Esophagus (tissue), 2 donors: ENCODE measurements around the gene SLC34A1. TPM values are rescaled to one million over a fixed set of nuclear protein-coding genes. Genes with fewer than 3 reads are reported as not detected.

Source experiments
- H3K27ac ChIP-seq, 2 donors: one replicate each; pipeline ENCODE4 v1.5.1; 2013; ENCODE audit warnings: low read depth in 2 of 2, mild to moderate bottlenecking in 2 of 2, inconsistent platforms in 1 of 2, low read length in 1 of 2, moderate library complexity in 1 of 2
- H3K27me3 ChIP-seq, 2 donors: one replicate each; pipeline ENCODE4 v1.6.1; 2013; ENCODE audit warnings: low read length in 2 of 2, control low read depth in 1 of 2, mild to moderate bottlenecking in 1 of 2; ENCODE audit not compliant: insufficient read depth in 2 of 2, control insufficient read depth in 1 of 2
- H3K36me3 ChIP-seq, 2 donors: one replicate each; pipeline ENCODE4 v1.6.1; 2013; ENCODE audit warnings: low read length in 1 of 2; ENCODE audit not compliant: control insufficient read depth in 2 of 2, insufficient read depth in 2 of 2
- H3K4me1 ChIP-seq, 2 donors: one replicate each; pipeline ENCODE4 v1.6.1; 2013; ENCODE audit warnings: low read length in 1 of 2; ENCODE audit not compliant: control insufficient read depth in 2 of 2, insufficient read depth in 2 of 2
- H3K4me3 ChIP-seq, 2 donors: one replicate each; pipeline ENCODE4 v1.5.1; 2013; ENCODE audit warnings: low read length in 2 of 2, mild to moderate bottlenecking in 2 of 2, low read depth in 1 of 2, moderate library complexity in 1 of 2
- H3K9me3 ChIP-seq, 2 donors: one replicate each; pipeline ENCODE4 v1.6.1; 2013; ENCODE audit warnings: mild to moderate bottlenecking in 2 of 2, low read depth in 1 of 2, low read length in 1 of 2, moderate library complexity in 1 of 2; ENCODE audit not compliant: control insufficient read depth in 2 of 2, insufficient read depth in 1 of 2
- WGBS, 2 donors: extraction: QIAGEN DNeasy Blood & Tissue Kit; methylation state at CpG; one replicate each; pipeline ENCODE4 v1.1.7; 2013; 5-methylcytosine and 5-hydroxymethylcytosine counted together
- polyA plus RNA-seq, 2 donors: library from polyadenylated mRNA; stranded (reverse); fragments of 200-250 nt; gene quantifications; one replicate each; pipeline ENCODE4 v1.2.3, GENCODE V29; 2013
- donor health status: healthy with polysubstance abuse.
- donor health status: Bipolar disorder and iron deficiency.

SLC34A1 gene
- polyA plus RNA-seq, 2 donors: 0.13 to 0.49 TPM

DNA sequence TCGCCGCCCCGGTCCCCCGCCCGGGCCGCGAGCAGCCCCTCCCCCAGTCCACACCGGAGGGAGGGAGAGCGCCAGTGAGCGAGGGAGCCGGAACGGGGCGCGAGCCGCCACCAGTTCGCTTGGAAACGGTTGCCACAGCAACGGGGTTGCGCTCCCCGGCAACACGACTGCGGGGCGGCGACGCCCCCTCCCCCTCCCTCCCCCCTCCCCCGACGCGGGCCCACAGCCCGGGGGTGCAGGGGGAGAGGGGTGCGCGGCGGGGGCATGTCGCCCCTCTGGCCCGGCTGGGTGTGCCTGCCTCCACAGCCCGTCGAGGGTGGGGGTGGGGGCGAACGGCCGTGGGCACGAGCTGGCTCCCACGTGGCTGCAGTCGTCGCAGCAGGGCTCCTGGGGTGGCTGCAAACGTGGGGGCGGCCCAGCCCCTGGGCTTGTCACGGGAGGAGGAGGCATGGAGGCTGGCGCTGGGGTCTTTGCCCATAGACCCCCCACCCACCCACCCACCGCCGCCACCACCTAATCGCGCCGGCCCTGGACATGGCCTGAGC lies 62.9 kb downstream of the SLC34A1 start:
- WGBS, 2 donors: 1% methylated on average over 18 to 50 of the region's 52 CpGs
- peaks cover 0 to under 1% of the 10 kb centered on the region in 2 donors for H3K36me3 ChIP-seq
- no peaks in the 10 kb centered on the region for H3K27me3 ChIP-seq
- no peak overlapping the region for H3K27ac ChIP-seq
- peaks cover 6 to 30% of the 10 kb centered on the region in 2 donors for H3K4me1 ChIP-seq
- peak overlapping the region; percentile 56 to 67 for H3K4me3 ChIP-seq
- no peaks in the 10 kb centered on the region for H3K9me3 ChIP-seq

DNA sequence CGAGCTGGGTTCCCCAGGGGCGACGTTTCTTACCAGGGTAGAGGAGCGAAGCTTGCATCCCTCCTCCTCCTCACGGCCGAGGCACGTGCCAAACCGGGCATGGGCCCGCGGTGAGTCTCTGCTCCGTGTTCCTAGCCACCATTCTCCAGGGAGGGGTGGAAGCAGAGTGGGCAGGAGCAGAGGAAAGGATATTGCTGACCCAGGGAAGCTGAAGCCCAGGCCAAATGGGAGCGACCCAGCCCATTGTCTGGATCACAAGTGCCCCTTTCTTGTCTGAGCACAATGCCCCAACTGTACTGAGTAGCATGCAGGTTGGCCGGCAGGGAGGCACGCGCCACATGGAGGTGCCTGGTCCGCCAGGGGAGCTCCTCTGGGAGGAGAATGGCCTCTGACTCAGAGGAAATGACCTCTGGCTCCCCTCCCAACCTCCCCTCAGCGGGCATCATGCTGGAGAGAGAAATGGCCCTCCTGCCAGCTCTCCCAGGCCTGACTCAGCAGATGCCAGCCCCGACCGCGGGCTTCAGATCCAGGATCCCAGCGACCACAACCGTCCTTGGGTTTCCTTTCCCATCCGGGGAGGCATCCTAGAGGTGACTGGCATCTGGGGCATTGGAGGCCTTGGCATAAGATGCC lies 63.5 kb downstream of the SLC34A1 start:
- Histone ChIP-seq H3K27ac (no peak overlapping the region), H3K4me3 (peak overlapping the region in 1 of 2 donors; percentile 67), H3K9me3 (no peaks in the 10 kb centered on the region), H3K27me3 (no peaks in the 10 kb centered on the region), H3K36me3 (no peaks in the 10 kb centered on the region), H3K4me1 (peaks cover 6 to 32% of the 10 kb centered on the region in 2 donors)
- 6 to 9% methylated on average over 20 to 23 of the region's 23 CpGs for WGBS, 2 donors

Other genes starting within 250 kb of the SLC34A1 start
- 10 to 100 TPM; 60.0 to 80.2 TPM for gene RAB24, start 80.7 kb upstream of the SLC34A1 start, polyA plus RNA-seq
- gene PRELID1, start 80.6 kb upstream of the SLC34A1 start, polyA plus RNA-seq: 100 to 1,000 TPM; 120 to 135 TPM
- 10 to 100 TPM; 14.4 to 32.3 TPM for gene MXD3, start 72.5 kb upstream of the SLC34A1 start, polyA plus RNA-seq
- gene LMAN2, start 32.8 kb upstream of the SLC34A1 start, polyA plus RNA-seq: 100 to 1,000 TPM in 1 of 2 donors, 10 to 100 TPM in 1; 84.0 to 190 TPM
- 10 to 100 TPM; 49.7 to 74.5 TPM for gene RGS14, start 26.5 kb upstream of the SLC34A1 start, polyA plus RNA-seq
- under 1 TPM in 1 of 2 donors, not detected in 1; 0.21 TPM for gene PFN3, start 16.2 kb downstream of the SLC34A1 start, polyA plus RNA-seq
- 10 to 100 TPM; 18.1 to 33.5 TPM for gene F12, start 25.1 kb downstream of the SLC34A1 start, polyA plus RNA-seq
- gene GRK6, start 42.2 kb downstream of the SLC34A1 start, polyA plus RNA-seq: 10 to 100 TPM; 10.4 to 19.8 TPM
- 1 to 10 TPM; 2.0 to 4.9 TPM for gene PRR7, start 62.4 kb downstream of the SLC34A1 start, polyA plus RNA-seq
- gene DBN1, start 89.2 kb downstream of the SLC34A1 start, polyA plus RNA-seq: 10 to 100 TPM; 18.2 to 24.7 TPM
- gene PDLIM7, start 113.2 kb downstream of the SLC34A1 start, polyA plus RNA-seq: 100 to 1,000 TPM in 1 of 2 donors, 10 to 100 TPM in 1; 65.4 to 102 TPM
- 1 to 10 TPM; 2.4 to 5.1 TPM for gene DOK3, start 125.4 kb downstream of the SLC34A1 start, polyA plus RNA-seq
- gene DDX41, start 132.5 kb downstream of the SLC34A1 start, polyA plus RNA-seq: 10 to 100 TPM; 57.0 to 73.8 TPM
- 100 to 1,000 TPM in 1 of 2 donors, 10 to 100 TPM in 1; 42.2 to 141 TPM for gene FAM193B, start 170.1 kb downstream of the SLC34A1 start, polyA plus RNA-seq
- gene TMED9, start 207.8 kb downstream of the SLC34A1 start, polyA plus RNA-seq: 100 to 1,000 TPM in 1 of 2 donors, 10 to 100 TPM in 1; 72.8 to 146 TPM
- 10 to 100 TPM; 12.7 to 16.7 TPM for gene B4GALT7, start 215.7 kb downstream of the SLC34A1 start, polyA plus RNA-seq